Measurements from ENCODE around the gene HAPLN3.
A peak's percentile ranks its signal among the peaks of the same experiment; 100 is the strongest.

Gene HAPLN3

GRCh38 chr15:88858934-88859333 lies 36.4 kb downstream of the HAPLN3 start:
- no peak for DNase-seq

GRCh38 chr15:88852476-88852875 lies 42.9 kb downstream of the HAPLN3 start:
- DNase-seq: no peak

DNA sequence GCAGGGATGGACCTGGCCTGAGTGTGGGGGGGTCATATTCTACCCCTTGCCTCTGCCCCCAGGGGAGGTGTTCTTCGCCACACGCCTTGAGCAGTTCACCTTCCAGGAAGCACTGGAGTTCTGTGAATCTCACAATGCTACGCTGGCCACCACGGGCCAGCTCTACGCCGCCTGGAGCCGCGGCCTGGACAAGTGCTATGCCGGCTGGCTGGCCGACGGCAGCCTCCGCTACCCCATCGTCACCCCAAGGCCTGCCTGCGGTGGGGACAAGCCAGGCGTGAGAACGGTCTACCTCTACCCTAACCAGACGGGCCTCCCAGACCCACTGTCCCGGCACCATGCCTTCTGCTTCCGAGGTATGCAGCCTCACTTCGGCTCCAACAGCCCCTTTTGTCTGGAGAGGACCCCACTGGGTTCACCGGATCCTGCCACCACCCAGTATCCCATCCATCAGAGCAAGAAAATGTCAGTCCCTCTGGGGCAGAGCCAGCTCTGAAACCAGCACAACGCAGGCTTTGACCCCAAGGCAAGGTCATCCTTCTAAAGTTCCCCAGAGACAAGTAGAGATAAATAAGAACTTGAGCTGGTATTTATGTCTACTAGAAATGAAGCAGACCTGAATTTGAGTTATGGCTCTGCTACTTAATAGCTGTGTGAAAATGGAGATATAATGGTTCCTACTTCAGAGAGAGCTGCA lies 45.8 kb downstream of the HAPLN3 start:
- no peak for DNase-seq

- DNase-seq: no peak
Observed at GRCh38 chr15:88848203-88848602, 47.1 kb downstream of the HAPLN3 start.

GRCh38 chr15:88847144-88847543 lies 48.2 kb downstream of the HAPLN3 start:
- no peak for DNase-seq

DNA sequence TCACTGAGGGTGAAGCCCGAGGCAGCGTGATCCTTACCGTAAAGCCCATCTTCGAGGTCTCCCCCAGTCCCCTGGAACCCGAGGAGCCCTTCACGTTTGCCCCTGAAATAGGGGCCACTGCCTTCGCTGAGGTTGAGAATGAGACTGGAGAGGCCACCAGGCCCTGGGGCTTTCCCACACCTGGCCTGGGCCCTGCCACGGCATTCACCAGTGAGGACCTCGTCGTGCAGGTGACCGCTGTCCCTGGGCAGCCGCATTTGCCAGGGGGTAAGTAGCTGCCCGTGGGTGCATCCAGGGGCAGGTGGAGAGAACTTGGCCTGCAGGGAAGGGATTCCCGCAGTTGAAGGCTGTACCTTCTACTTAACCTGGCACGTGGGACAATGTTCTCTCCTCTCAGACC lies 49.7 kb downstream of the HAPLN3 start:
- DNase-seq: no peak

DNA sequence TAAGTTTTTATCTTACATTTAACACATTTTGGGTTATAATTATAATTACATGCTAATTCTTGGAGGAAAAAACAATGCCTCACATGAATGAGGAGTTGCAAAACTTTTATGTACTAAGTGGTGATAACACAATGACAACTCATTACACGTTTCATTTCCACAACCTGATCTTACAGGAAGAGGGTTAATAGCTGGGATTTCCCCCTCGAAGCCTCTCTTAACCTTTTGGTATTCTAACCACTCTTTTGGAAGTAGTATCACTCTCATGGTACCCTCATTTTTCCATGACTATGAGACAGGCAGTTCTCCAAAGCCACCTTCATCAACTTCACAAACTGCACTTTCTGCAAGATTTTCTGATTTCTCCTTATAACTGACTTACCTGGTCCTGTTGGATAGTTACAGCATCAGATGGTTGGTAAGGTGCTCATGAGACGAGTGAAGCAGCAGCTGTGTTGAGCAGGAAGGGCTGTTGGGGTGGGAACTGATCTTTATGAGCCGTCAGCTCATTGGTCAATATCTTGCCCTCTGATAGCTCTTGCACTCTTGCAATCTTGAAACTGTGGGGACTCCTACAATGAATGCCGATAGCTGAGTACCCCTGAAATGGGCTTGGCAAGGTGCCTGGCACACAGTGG lies 50.5 kb downstream of the HAPLN3 start:
- DNase-seq: no peak

DNA sequence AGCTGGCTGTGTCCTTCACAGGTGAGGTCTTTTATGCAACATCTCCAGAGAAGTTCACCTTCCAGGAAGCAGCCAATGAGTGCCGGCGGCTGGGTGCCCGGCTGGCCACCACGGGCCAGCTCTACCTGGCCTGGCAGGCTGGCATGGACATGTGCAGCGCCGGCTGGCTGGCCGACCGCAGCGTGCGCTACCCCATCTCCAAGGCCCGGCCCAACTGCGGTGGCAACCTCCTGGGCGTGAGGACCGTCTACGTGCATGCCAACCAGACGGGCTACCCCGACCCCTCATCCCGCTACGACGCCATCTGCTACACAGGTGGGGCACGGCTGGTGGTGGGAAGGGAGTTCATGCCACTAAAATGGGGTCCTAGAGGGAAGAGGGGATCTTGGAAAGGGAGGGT lies 52.0 kb downstream of the HAPLN3 start:
- DNase-seq: no peak

- DNase-seq: no peak
Observed at GRCh38 chr15:88842156-88842555, 53.2 kb downstream of the HAPLN3 start.

- peak; percentile 29 for DNase-seq
Observed at GRCh38 chr15:88841236-88841635, 54.1 kb downstream of the HAPLN3 start.

DNA sequence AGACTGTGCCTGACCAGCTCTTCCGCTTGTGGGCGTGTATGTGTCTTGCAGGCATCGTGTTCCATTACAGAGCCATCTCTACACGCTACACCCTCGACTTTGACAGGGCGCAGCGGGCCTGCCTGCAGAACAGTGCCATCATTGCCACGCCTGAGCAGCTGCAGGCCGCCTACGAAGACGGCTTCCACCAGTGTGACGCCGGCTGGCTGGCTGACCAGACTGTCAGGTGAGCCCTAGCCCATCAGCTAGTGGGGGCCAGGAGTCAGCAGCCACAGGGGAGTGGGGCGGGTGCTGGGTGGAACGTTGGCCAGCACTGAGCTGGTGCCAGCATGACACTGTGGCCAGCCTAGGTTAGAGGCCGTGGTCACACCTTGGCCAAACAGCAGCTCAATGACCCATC lies 55.4 kb downstream of the HAPLN3 start:
- DNase-seq: no peak

DNA sequence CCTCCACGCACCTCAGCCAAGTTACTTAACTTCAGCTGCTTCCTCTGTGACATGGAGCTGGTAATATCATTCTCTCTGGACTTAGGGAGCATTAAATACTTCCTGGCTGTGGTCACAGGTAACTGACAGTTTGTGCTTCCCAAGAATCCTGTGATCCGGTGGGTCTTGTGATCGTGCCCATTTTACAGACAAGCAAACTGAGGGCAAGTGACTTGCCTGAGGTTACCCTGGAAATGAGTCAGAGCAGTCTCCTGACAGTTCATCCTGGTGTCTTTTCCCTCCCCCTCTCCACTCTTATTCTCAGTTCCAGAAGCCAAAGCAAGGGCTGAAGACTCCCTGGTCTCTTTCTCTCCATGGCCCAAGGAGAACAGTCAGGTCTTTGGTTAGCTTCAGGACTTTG lies 56.2 kb downstream of the HAPLN3 start:
- no peak for DNase-seq

DNA sequence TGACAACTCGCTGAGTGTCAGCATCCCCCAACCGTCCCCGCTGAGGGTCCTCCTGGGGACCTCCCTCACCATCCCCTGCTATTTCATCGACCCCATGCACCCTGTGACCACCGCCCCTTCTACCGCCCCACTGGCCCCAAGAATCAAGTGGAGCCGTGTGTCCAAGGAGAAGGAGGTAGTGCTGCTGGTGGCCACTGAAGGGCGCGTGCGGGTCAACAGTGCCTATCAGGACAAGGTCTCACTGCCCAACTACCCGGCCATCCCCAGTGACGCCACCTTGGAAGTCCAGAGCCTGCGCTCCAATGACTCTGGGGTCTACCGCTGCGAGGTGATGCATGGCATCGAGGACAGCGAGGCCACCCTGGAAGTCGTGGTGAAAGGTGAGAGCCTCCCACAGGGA lies 56.7 kb downstream of the HAPLN3 start:
- DNase-seq: no peak

DNA sequence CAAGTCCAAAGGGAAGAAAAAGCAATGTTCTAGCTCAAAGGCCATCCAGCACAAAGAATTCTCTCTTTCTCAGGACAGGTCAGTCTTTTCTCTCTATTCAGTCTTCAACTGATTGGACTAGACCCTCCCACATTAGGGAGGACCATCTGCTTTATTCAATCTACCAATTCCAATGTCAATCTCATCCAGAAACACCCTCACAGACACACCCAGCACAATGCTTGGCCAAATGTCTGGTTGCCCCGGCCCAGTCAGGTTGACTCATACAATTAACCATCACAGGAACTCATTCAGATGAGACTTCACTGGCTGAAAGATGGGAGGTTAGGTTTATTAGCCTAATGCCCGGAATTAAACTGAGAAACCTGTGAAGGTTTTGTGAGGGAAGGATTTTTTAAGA lies 59.7 kb downstream of the HAPLN3 start:
- DNase-seq: peak; percentile 52

DNA sequence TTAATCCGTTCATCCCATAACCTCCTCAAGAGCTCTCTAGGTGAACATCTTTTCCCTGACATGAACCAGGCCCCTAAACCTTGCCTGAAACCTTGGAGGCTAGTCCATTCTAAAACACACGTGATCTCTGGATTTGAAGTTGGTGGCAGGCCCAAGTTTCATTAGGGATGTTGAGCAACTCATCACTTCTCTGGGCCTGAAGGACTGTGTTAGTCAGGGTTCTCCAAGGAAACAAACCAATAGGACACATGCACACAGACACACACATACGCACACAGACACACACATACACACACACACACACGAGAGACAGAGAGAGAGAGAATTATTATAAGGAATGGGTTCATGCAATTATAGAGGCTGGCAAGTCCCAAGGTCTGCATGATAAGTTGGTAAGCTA lies 60.2 kb downstream of the HAPLN3 start:
- DNase-seq: peak; percentile 20

DNA sequence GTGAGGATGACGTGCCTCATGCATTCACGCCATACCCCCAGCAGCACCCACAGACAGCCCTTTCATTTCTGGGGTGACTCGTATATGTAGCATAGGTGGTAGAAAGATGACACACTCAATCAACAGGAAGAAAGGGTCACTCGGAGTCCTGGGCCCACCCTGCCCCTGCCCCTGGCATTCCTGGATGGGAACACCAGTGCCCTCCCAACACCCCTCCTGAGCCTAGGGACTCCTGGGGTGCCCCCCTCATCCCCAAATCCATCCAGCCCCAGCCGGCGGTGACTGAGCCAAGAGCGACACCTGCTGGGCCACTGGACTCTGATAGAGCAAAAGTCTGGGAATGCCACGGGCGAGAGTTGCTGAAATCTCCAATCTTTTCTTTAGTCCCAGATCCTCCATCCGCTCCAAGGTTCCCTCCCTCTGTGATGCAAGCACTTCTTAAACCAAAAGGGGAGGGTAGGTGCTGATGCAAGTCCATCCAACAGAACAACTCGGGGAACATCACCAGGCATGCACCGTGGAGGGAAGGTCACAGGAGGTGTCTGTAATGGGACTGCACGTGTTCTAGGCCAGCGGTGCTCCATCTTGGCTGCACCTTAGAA lies 61.0 kb downstream of the HAPLN3 start:
- peak; percentile 67 for DNase-seq

- peak; percentile 11 for DNase-seq
Observed at GRCh38 chr15:88833731-88834100, 61.6 kb downstream of the HAPLN3 start.

DNA sequence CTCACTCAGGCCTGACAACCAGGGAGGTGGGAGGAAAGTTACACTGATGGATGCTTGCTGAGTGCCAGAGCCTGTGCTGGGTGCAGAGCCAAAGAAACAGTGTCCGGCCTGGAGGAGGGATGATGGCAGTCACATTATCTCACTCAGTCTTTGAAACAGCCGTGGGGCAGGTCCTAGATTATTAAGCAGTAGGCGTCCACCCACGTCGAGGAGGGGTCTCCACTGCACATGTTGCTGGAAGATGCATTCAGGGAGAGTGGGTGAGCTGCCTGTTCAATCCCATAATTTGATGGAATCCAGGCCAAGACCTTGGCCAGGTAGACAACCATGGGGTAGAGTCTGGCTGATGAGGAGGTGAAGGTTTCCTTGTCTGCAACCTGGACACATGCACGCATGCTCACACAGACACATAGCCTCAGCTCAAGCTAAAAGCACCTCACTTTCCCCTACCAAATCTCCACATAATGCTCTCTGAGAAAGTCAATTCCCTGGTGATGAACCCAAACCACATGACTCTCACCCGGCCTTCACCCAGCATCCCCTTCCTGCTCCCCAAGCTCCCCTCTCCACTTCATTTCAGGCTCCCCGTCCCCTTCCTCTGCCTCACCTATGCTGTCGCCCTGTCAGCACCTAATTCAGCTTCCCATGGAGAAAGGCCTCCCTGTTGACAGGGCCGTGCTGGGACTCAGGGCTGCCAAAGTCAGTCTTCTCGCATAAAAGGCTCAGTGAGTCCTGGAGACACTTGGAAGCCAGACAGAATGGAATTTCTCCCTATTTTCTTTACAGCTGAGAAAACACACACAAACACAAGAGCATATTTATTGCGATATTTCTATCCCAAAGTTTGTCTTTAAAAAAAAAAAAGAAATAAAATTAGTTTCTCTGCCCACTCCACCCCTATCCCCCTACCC lies 62.3 kb downstream of the HAPLN3 start:
- peak; percentile 14 for DNase-seq

GRCh38 chr15:88830016-88830415 lies 65.3 kb downstream of the HAPLN3 start:
- no peak for DNase-seq

GRCh38 chr15:88828791-88829190 lies 66.6 kb downstream of the HAPLN3 start:
- DNase-seq: peak; percentile 36

Measured in fibroblast of skin of right biceps (primary cell).